ENCODE measurements around the gene ORC3.

ORC3 gene

GRCh38 chr6:87699576-87699975 is 109.6 kb downstream of the ORC3 start (continued):
- TF ChIP-seq, protein P1, sequence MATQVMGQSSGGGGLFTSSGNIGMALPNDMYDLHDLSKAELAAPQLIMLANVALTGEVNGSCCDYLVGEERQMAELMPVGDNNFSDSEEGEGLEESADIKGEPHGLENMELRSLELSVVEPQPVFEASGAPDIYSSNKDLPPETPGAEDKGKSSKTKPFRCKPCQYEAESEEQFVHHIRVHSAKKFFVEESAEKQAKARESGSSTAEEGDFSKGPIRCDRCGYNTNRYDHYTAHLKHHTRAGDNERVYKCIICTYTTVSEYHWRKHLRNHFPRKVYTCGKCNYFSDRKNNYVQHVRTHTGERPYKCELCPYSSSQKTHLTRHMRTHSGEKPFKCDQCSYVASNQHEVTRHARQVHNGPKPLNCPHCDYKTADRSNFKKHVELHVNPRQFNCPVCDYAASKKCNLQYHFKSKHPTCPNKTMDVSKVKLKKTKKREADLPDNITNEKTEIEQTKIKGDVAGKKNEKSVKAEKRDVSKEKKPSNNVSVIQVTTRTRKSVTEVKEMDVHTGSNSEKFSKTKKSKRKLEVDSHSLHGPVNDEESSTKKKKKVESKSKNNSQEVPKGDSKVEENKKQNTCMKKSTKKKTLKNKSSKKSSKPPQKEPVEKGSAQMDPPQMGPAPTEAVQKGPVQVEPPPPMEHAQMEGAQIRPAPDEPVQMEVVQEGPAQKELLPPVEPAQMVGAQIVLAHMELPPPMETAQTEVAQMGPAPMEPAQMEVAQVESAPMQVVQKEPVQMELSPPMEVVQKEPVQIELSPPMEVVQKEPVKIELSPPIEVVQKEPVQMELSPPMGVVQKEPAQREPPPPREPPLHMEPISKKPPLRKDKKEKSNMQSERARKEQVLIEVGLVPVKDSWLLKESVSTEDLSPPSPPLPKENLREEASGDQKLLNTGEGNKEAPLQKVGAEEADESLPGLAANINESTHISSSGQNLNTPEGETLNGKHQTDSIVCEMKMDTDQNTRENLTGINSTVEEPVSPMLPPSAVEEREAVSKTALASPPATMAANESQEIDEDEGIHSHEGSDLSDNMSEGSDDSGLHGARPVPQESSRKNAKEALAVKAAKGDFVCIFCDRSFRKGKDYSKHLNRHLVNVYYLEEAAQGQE (tag by site-specific recombination; IDR thresholded peaks at IDR 0.05), result peak; percentile 52
- TF ChIP-seq MZF1 (tag by site-specific recombination; IDR thresholded peaks at IDR 0.05; ENCODE audit: borderline replicate concordance) (0 out of 2 replicates have a peak, but pooled peaks have one; percentile 57), ZNF398 (tag by site-specific recombination; IDR thresholded peaks at IDR 0.05) (no peak), ZNF174 (tag by site-specific recombination; IDR thresholded peaks at IDR 0.05) (no peak), ZSCAN16 (tag by site-specific recombination; IDR thresholded peaks at IDR 0.05) (no peak)

DNA sequence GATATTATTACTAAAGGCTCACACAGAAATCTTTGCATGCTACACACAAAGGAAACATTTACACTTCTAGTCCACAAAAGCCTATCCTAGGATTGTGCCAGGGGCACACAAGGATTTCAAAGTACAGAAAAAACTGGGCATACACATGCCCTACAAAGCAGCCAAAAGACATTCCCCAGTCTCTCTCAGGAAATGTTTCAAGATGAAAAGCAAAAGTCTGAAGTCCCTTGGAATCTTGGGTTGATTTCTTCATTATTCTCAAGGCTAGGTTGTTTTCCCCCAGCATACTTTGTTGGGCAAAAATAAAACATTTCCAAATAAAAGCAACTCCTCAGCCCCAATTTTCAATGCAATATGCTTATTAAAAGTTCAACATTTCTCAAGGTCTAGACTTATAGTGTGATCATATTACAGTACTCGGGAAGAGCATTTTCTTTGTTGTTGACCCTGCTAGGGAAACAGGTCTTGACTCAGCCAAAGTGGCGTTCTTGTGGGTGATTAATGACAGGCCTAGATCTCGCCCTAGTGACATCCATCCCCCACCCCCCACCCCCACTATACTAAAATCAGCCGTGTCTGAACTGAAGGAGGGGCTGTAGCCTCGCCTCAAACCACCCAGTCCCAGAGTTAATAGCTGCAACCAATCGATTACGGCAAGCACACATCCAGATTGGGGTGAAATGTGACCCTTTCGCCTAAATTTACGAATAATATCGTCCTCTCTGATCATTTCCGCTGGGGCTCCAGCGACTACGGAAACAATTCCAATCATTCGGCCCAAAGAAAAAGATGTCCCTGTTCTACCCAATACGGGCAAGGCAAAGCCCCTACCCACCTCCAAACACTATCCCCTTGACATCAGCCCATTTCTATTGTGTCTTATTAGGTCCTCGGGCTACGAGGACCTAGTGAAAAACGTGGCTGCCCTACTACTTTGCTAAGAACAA is 110.7 kb downstream of the ORC3 start:
- H3K9me3 ChIP-seq (ENCODE audit: control insufficient read depth, insufficient read depth, low read depth, low read length), result no peaks in the 10 kb centered on the region
- peak overlapping the region; percentile 97 for H3K27ac ChIP-seq (ENCODE audit: extremely low read depth, low read depth, low read length)
- H3K36me3 ChIP-seq (ENCODE audit: control insufficient read depth in 2 of 2, insufficient read depth in 1 of 2, low read length in 2 of 2), result peaks cover 0 to 19% of the 10 kb centered on the region in 2 experiments; a peak in 1 of 3 replicates
- H3K4me1 ChIP-seq (ENCODE audit: control insufficient read depth, insufficient read depth, low read length), result peaks cover 12% of the 10 kb centered on the region
- peak overlapping the region; percentile 93 for H3K4me3 ChIP-seq (ENCODE audit: low read depth, low read length)
- CTCF ChIA-PET, result interaction anchor here (0.6 to 1.0 kb wide), 2 partner anchors 13 to 1028 kb away, joined by 3 to 11 read pairs; no protein-coding TSS in a partner anchor
- POLR2A ChIA-PET, result interaction anchor here (0.7 to 2.3 kb wide), 2 partner anchors 10 to 14 kb away, joined by 6 to 10 read pairs; no protein-coding TSS in a partner anchor
- peak; percentile 75 for TF ChIP-seq EGR2 (tag by site-specific recombination; IDR thresholded peaks at IDR 0.05; ENCODE audit: low read depth)
- TF ChIP-seq, protein P2, sequence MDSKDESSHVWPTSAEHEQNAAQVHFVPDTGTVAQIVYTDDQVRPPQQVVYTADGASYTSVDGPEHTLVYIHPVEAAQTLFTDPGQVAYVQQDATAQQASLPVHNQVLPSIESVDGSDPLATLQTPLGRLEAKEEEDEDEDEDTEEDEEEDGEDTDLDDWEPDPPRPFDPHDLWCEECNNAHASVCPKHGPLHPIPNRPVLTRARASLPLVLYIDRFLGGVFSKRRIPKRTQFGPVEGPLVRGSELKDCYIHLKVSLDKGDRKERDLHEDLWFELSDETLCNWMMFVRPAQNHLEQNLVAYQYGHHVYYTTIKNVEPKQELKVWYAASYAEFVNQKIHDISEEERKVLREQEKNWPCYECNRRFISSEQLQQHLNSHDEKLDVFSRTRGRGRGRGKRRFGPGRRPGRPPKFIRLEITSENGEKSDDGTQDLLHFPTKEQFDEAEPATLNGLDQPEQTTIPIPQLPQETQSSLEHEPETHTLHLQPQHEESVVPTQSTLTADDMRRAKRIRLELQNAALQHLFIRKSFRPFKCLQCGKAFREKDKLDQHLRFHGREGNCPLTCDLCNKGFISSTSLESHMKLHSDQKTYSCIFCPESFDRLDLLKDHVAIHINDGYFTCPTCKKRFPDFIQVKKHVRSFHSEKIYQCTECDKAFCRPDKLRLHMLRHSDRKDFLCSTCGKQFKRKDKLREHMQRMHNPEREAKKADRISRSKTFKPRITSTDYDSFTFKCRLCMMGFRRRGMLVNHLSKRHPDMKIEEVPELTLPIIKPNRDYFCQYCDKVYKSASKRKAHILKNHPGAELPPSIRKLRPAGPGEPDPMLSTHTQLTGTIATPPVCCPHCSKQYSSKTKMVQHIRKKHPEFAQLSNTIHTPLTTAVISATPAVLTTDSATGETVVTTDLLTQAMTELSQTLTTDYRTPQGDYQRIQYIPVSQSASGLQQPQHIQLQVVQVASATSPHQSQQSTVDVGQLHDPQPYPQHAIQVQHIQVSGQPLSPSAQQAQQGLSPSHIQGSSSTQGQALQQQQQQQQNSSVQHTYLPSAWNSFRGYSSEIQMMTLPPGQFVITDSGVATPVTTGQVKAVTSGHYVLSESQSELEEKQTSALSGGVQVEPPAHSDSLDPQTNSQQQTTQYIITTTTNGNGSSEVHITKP (tag by site-specific recombination; IDR thresholded peaks at IDR 0.05), result peak; percentile 59; the same call in 1 of the 2 replicates
- TF ChIP-seq ZNF24 (tag by site-specific recombination; IDR thresholded peaks at IDR 0.05), result 0 out of 2 replicates have a peak, but pooled peaks have one; percentile 16
- no peak for TF ChIP-seq KLF7 (tag by site-specific recombination; IDR thresholded peaks at IDR 0.05; ENCODE audit: borderline replicate concordance)
- TF ChIP-seq, protein P3, sequence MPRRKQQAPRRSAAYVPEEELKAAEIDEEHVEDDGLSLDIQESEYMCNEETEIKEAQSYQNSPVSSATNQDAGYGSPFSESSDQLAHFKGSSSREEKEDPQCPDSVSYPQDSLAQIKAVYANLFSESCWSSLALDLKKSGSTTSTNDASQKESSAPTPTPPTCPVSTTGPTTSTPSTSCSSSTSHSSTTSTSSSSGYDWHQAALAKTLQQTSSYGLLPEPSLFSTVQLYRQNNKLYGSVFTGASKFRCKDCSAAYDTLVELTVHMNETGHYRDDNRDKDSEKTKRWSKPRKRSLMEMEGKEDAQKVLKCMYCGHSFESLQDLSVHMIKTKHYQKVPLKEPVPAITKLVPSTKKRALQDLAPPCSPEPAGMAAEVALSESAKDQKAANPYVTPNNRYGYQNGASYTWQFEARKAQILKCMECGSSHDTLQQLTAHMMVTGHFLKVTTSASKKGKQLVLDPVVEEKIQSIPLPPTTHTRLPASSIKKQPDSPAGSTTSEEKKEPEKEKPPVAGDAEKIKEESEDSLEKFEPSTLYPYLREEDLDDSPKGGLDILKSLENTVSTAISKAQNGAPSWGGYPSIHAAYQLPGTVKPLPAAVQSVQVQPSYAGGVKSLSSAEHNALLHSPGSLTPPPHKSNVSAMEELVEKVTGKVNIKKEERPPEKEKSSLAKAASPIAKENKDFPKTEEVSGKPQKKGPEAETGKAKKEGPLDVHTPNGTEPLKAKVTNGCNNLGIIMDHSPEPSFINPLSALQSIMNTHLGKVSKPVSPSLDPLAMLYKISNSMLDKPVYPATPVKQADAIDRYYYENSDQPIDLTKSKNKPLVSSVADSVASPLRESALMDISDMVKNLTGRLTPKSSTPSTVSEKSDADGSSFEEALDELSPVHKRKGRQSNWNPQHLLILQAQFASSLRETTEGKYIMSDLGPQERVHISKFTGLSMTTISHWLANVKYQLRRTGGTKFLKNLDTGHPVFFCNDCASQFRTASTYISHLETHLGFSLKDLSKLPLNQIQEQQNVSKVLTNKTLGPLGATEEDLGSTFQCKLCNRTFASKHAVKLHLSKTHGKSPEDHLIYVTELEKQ (tag by site-specific recombination; IDR thresholded peaks at IDR 0.05; ENCODE audit: borderline replicate concordance), result peak; percentile 66; the same call in 1 of the 2 replicates
- TF ChIP-seq FEZF1 (tag by site-specific recombination; IDR thresholded peaks at IDR 0.05), result peak; percentile 71
- TF ChIP-seq ZSCAN16 (tag by site-specific recombination; IDR thresholded peaks at IDR 0.05), result no peak
- TF ChIP-seq SP7 (tag by site-specific recombination; IDR thresholded peaks at IDR 0.05), result peak; percentile 93
- TF ChIP-seq TCF7L2 (IDR thresholded peaks at IDR 0.05; ENCODE audit: borderline replicate concordance, low read depth, low read length), result peak; percentile 32; the same call in 1 of the 2 replicates
- 0 out of 2 replicates have a peak, but pooled peaks have one; percentile 36 for TF ChIP-seq KLF16 (tag by site-specific recombination; IDR thresholded peaks at IDR 0.05)
- TF ChIP-seq KLF1 (tag by site-specific recombination; IDR thresholded peaks at IDR 0.05), result peak; percentile 12; the same call in 1 of the 2 replicates
- TF ChIP-seq REPIN1 (tag by site-specific recombination; IDR thresholded peaks at IDR 0.05; ENCODE audit: low read depth), result peak; percentile 36; the same call in 1 of the 2 replicates
